Raji (cell line): ENCODE results near the gene PHF5A.

Source experiments
- POLR2A ChIP-seq: IDR thresholded peaks from 2 replicates; pipeline ENCODE4 v1.6.1; 2011; ENCODE audit warnings: low read depth, low read length, control low read depth; ENCODE audit not compliant: insufficient read depth

PHF5A gene

GRCh38 chr22:41468381-41469217 lies at the start of gene PHF5A, which contains the start of gene ACO2:
Gene PHF5A, minus strand, starts transcription at chr22:41468692. Its CDS starts 39 bp downstream, at chr22:41468653.
Gene ACO2, plus strand, starts transcription at chr22:41469117. Its CDS starts 30 bp downstream, at chr22:41469147.
- peak; percentile 81 for TF ChIP-seq POLR2A

DNA sequence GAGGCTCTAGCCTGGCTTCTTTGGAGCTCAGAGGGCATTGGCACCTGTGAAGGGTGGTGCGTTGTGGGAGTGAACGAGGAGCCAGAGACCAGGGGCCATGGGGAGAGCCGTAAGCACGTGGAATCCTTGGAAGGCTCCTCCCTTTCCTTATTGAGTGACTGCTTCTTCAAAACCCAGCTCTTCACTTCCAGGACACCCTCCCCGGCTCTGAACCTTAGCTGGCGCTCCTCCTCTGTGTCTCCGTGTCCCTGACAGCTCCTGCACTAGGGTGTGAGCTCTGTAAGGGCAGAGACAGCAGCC lies 49.5 kb upstream of the PHF5A start:
- TF ChIP-seq POLR2A: no peak

DNA sequence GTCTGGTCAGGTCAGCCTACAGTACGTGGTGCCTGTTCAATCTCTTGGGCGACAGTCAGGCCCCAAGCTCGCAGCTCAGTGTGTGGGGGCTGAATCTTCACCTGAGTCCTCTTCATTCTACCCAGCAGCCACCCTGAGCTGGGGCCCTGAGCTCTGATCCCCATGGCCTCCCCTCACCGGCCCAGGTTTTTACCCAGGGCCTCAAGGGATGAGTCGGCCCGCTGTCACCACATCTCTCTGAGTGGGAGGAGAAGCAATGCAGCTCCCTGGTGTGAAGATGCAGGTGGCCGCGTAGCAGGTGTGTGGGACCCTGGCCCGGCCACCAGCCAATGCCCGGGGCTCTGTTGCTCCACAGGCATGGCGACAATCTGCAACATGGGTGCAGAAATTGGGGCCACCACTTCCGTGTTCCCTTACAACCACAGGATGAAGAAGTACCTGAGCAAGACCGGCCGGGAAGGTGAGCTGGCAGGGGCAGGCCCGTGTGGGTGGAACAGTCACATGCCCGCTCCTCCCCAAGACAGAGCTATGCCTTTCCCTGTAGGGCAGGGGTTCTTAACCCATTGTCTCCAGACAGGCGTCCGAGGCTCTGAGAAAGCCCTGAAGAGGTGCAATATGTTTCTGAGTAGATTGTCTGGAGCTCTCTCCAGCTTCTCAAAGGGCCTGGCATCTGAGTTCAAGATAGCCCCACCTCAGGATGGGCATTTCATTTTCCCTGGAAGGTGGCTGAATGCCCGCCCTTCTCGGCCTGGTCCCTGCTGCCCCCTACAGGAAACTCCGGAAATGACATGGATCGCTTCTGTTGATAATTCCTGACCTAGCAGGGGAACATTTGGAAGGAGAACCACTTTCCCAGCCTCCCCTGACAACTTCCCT lies 48.9 kb upstream of the PHF5A start:
- TF ChIP-seq POLR2A: no peak

- no peak for TF ChIP-seq POLR2A
Observed at GRCh38 chr22:41516462-41516861, 48.0 kb upstream of the PHF5A start.

DNA sequence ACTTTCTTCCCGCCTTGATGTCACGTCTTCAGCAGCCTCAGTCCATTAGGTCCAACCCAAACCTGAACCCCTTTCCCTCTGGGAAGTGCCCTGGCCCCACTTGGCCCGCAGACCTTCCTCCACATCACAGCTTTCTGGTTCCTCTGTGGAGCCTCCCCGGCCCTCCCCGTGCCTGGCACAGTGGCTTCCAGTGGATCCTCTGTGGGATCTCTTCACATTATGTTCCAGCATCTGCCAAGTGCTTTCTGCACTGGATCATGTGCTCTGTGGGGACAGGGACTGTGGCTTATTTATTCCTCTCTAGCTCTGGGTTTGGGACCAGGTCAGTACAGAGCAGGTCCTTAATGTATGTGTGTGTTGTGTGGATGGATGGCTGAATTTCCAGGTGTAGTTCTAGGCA lies 44.9 kb upstream of the PHF5A start:
- TF ChIP-seq POLR2A: no peak

GRCh38 chr22:41512421-41513194 lies 44.1 kb upstream of the PHF5A start:
- no peak for TF ChIP-seq POLR2A

DNA sequence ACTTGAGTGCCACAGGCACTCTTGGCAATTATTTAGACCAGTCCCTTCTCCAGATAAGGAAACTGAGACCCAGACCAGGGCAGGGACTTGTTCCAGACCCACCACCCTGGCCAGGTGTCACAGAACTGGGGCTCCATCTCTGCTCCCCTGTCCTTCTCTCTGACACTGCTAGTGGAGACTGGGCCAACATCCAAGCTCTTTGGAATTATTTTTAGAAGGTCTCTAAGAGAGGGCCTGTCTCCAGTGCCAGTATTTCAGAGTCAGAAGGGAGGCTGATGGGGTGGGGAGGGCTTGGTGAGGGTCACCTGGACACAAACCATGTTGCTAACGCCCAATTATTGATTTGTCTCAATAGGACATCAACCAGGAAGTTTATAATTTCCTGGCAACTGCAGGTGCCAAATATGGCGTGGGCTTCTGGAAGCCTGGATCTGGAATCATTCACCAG lies 43.1 kb upstream of the PHF5A start:
- TF ChIP-seq POLR2A: no peak

GRCh38 chr22:41508770-41509170 lies 40.3 kb upstream of the PHF5A start:
- TF ChIP-seq POLR2A: no peak

DNA sequence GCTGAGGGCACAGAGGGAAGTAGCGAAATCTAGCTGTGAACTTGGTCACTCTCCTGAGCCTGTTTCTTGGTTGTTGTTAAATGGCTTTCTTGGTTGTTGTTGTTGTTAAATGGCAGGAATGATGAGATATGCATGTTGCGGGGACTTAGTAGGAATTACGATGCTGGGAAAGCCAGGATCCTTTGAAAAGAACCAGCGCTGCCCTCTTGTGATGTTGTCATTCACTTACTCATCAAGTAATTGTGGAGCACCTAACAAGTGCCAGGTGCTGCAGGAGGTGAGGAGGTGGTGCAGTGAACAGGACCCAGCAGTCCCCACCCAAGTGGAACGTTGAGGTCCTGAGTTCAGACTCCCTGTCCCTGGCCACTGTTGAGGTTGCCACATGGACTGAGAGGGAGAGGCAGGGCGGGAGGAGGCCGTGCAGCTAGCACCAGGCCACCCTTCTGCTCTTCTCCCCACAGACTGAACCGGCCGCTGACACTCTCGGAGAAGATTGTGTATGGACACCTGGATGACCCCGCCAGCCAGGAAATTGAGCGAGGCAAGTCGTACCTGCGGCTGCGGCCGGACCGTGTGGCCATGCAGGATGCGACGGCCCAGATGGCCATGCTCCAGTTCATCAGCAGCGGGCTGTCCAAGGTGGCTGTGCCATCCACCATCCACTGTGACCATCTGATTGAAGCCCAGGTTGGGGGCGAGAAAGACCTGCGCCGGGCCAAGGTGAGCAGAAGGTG lies 39.0 kb upstream of the PHF5A start:
- no peak for TF ChIP-seq POLR2A

- TF ChIP-seq POLR2A: no peak
Observed at GRCh38 chr22:41505511-41506220, 37.2 kb upstream of the PHF5A start.

DNA sequence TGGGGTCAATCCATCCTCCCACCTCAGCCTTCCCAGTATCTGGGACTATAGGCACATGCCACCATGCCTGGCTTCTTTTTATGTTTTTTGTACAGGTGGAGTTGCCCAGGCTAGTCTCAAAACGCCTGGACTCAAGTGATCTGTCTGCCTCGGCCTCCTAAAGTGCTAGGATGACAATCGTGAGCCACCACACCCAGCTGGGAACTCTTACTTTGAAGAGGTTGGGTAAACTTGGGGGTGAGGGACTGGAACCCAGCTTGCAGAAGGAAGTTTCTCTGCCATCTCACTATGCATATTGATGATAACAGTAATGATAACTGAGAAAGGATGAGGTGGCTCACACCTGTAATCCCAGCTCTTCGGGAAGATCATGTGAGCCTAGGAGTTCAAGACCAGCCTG lies 36.3 kb upstream of the PHF5A start:
- no peak for TF ChIP-seq POLR2A

DNA sequence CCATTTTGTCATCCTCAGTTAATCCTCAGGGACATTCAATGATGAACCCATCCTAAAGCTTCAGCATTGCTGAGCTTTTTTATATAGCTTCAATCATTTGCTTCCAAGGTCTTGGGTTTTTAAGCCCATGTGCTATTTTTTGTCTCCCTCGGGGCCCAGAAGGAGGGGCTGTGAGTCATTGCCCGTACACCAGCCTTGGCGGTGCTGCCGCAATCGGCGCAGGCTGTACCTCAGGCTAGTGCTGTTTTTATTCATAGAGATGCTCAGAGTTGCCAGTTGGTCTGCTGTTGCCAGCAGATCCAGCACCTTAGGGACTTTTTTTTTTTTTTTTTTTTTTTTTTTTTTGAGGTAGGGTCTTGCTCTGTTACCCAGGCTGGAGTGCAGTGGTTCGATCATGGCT lies 35.9 kb upstream of the PHF5A start:
- TF ChIP-seq POLR2A: no peak

DNA sequence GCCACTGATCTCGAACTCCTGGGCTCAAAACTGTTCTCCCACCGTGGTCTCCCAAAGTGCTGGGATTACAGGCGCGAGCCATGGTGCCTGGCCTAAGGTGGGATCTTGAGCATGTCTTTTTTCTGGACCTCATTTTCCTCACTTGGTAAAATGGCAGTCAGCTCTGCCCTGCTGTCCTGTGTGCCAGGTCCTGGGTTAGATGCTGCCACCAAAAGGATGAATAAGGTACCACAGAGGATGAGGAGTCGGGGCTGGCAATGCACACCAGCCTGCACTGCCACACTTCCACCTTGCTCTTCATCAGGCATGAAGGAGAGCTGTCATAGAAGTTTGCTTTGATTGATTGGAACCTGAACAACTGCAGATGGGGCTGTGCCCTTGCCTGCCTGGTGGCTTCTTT lies 32.7 kb upstream of the PHF5A start:
- peak; percentile 25; the same call in 1 of the 2 replicates for TF ChIP-seq POLR2A

- no peak for TF ChIP-seq POLR2A
Observed at GRCh38 chr22:41500303-41500702, 31.8 kb upstream of the PHF5A start.
